ENCODE results near the gene TPX2.

The TPX2 gene
- total RNA-seq = 1.8 to 7.5 reads per million in 2 donors

- DNase-seq = peak; percentile 15
These were observed at the start of gene TPX2 for GRCh38 chr20:31738729-31739549. Gene TPX2, plus strand, starts transcription at chr20:31739290. Its CDS starts 18,187 bp downstream, at chr20:31757477.

GRCh38 chr20:31690124-31690666 is 48.9 kb upstream of the TPX2 start:
- no peak for DNase-seq

DNA sequence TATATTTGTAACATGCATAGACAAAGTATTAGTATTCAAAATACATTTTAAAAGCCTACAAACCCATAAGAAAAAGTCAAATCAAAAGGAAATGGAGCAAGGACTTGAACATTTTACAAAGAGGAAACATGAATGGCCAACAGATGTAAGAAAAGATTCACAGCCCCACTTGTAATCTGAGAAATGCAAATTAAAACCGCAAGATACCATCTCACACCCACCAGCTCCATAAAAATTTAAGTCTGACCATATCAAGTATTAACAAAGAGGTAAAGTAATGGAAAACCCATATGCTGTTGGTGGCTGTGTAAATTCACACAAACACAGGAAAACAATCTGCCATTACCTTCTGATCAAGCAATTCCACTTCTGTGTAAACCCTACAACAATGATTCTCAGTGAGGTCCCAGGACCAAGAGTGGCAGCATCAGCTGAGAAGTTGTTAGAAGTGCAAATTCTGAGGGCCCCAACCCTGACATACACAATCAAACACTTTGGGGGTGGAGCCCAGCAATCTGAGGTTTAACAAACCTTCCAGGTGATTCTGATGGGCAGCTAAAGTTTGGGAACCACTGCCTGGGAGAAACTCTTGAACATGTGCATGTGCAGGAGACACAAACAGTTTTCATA is 47.3 kb upstream of the TPX2 start:
- DNase-seq = no peak

DNA sequence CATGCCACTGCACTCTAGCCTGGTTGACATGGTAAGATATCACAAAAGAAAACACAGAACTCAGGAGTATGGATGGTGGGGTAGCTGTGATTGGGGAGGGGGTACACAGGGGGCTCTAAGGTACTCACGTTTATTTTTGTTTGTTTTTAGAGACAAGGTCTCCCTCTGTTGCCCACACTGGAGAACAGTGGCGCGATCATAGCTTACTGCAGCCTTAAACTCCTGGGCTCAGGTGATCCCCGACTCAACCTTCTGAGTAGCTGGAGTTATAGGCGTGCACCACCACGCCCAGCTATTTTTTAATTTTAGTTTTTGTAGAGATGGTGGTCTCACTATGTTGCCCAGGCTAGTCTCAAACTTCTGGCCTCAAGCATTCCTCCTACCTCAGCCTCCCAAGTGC is 45.7 kb upstream of the TPX2 start:
- DNase-seq = no peak

DNA sequence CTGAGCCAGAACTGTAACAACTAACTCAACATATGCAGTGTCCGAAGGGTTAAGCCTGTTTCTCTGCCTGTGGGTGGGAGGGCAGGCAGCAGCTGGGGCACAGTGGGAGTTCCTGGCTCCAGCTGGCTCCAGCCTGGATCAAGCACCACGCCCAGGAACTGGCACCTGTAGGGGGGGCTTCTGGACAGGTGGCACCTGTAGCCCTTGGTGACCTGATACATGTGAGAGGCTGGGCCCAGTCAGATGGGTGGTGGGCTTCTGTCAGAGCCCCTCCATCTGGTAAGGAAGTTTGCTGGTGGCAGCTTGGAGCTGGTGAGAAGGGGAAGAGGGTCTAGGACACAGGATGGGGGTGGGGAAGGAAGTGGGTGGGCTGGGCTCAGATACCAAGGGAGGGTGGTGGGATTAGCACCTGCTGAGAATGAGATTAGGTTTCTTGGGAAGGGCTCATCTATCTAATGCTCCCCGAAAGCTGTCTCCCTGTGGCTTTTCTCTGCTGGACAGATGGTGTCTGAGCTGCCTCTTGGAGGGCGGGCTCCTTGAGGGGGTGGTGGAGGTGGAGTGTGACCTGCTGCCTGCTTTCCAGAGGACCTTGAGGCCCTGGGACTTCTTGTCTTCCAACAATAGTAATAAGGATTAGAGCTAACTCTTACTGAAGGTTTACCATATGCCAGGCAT is 45.0 kb upstream of the TPX2 start:
- no peak for DNase-seq

- DNase-seq = no peak
These were observed 44.1 kb upstream of the TPX2 start for GRCh38 chr20:31694842-31695593.

DNA sequence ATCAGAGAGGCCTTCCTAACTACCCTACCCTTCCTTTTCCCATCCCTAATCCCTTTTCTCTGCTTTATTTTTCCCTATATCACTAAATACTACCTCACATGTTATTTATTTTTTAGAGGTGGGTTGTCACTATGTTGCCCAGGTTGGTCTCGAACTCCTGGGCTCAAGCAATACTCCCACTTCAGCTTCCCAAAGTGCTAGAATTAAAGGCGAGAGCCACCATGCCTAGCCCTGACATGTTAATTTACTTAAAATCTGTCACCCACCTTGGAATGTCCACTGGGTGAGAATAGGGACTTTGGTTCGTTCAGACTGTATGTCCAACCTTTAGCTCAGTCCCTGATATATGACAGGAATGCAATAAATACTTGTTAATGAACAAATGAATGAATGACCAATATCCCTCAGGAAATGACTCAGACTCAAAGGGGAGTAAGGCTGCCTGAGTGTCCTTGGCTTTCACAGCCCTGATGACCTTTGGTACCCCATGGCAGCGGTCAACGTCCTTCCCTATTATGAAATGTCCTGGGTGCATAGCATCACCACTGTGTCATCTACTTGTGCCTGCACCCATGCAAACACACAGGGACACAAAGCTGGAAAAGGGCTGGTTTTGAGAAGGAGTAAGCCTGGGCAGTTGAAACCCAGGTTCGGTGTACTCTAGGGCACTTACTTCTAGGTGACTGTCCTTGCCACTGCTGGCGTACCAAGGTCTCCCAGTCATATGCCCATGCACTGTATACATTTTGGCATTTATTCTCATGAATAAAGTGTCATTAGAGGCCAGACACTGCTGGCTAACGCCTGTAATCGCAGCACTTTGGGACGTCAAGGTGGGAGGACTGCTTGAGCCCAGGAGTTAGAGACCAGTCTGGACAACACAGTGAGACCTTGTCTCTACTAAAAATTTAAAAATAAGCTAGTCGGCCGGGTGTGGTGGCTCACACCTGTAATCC is 43.0 kb upstream of the TPX2 start:
- no peak for DNase-seq

DNA sequence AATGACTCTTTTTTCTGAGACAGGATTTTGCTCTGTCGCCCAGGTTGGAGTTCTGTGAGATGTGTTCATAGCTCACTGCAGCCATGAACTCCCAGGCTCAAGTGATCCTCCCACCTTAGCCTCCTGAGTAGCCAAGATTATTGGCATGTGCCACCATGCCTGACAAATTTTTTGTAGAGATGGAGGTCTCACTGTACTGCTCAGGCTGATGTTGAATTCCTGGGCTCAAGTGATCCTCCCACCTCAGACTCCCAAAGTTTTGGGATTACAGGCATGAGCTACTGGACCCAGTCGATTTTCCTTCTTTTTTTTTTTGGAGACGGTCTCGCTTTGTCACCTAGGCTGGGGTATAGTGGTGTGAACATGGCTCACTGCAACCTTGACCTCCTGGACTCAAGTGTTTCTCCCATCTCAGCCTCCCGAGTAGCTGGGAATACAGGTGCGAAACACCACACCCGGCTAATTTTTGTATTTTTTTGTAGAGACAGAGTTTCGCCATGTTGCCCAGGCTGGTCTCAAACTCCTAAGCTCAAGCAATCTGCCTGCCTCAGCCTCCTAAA is 40.8 kb upstream of the TPX2 start:
- no peak for DNase-seq

GRCh38 chr20:31698803-31699718 is 40.0 kb upstream of the TPX2 start:
- DNase-seq = no peak

DNA sequence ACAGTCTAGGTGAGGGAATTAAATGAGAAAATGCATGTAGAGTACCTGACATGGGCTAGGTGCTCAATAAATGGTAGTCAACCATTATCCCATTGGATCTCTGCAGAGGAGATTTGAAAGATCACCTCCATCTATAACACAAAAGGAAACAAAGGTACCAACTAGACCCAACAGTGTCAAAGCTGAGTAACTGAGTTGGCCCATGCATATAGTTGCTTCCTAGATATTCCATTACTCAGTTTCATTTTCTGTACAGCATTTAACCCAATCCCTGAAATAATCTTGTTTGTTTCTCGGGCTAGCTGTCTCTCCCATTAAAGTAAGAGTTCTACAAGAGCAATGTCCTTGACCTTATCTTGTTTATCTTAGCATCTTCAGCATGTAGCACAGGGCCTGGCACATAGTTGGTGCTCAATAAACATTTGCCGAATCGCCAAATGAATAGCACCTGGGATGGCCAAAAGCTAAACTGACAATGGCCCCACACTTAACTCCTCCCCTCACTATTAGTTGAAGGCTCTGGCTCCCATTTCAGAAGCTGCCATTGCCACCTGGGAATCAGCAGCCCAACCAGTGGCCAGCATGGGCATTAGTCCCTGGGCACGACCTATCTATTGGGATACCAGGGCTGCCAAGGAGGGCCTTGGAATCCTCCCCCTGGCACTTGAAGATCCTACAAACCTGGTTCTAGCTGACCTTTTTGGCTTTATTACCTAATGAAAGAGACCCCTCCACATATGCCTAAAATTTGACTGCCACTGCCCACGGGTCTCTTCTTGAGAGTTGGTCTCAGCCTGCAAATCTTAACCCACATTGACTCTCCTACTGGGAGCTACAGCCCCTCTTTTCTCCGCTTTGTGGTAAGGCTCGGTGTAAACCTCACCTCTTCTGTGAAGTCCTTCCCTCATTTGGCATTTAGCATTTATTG is 39.0 kb upstream of the TPX2 start:
- no peak for DNase-seq

DNA sequence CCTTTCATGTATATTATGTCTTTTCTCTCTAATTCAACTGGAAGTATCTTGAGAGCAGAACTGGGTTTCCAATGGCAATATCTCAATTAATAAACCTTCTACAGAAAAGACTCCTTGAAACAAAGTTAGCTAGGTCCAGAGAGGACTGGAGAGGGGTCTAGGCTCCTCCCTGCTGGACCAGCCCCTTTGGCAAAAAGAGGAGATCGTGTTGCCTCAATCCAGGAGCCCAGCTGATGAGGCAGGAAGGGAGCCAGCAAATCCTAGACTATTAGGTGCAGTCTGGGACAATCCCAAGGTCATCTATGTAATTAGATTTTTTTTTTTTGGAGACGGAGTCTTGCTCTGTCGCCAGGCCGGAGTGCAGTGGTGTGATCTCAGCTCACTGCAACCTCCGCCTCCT is 38.3 kb upstream of the TPX2 start:
- DNase-seq = no peak

DNA sequence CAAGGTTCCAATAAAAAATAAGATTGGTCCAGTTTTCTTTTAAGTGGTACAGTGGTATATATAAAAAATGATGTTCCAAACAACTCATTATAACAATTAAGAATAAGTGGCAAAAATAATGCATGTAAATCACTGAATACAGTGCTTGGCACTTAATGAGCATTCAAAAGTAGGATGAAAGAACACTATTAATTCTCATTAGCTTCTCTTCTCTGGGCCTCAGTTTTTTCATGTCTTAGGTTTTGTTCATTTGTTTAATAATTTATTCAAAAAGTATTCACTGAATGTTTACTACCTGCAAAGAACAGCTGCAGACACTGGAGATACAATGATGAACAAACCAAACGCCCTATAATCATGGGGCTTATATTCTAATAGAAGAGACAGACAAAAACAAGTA is 37.5 kb upstream of the TPX2 start:
- DNase-seq = no peak

DNA sequence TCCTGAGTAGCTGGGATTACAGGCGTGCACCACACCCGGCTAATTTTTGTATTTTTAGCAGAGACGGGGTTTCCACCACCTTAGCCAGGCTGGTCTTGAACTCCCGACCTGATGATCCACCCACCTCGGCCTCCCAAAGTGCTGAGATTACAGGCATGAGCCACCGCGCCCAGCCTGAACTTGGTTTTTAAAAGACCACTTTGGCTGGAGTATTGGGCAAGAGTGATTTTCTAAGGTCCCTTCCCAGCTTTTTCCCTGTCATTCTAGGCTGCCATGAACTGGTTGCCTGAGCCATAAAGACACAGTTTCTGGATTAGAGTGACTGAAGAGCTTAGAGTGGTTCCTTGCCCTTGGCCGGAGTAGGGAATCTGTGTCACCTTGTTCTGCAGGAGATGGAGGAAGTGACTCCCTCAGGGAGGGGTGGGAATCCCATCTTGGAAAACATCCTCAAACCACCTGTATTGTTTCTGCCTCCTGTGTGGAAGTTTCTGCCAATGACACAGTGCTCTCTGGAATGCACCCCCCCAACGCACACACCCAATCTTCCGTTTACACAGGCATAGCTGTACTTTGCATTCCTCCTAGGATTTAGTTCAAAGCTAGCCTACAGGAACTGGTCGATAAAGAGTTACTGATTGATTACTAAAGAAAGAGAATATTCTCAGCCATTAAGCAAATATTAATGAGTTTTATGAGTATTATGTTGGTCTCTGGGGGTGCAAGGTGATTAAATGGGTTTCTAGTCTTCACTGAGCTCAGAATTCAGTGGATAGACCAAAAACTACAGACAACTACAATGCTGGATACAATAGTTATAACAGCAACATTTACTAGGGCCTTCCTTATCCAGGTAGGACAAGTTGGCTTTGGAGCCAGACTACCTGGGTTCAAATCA is 34.6 kb upstream of the TPX2 start:
- DNase-seq = no peak

DNA sequence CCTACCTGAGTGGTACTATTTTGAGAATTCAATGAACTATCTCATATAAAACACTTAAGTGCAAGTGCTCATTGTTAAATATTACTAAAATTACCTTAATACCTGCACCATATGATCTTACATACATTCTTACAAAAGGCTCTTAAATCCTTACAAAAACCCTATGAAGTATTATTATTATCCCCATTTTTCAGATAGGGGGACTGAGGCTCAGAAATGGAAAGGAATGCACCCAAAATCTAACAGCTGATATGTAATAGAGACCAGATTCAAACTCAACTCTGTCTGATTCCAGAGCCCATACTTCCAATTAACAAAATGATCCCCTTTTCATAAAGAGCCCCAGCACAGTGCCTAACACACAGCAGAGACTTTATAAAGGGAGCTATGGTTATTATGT is 33.9 kb upstream of the TPX2 start:
- no peak for DNase-seq

- no peak for DNase-seq
These were observed 33.2 kb upstream of the TPX2 start for GRCh38 chr20:31705598-31706597.

DNA sequence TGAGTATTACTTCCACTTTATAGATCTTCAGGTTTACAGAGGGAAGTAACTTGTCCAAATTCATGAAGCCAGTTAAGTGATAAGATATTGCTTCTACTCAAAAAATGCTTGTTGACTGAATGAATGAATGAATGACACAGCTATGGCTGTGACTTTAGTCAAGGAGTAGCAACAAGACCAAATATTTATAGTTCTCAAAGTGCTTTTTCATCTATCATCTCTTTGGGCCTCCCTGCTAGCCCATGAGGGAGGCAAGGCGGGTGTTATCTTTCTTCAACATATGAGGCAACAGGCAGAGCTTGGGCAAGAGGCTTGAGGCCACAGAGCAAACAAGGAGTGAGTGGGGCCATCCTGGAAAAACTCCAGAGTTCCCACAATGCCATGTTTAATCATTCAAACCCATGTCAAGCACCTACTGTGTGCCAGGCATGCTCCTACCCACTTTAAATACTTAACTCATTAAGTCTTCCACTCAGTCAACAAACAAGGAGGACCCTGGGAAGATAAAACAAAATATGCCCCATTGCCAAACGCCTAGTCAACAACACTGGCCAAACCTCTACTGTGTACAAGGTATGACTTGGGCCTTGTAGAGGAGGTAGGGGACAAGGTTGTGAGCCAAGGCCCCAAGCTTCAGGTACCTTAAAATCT is 32.4 kb upstream of the TPX2 start:
- DNase-seq = no peak

Measured in activated gamma-delta T cell (primary cell).